Loucy (cell line): Measurements from ENCODE around the gene ROR1.

Source experiments
- CTCF ChIP-seq: fragments of 200-600 bp; sonication (generic); conservative IDR thresholded peaks from 2 replicates; pipeline ENCODE4 v1.5.1; 2014; ENCODE audit warnings: mild to moderate bottlenecking, antibody characterized with exemption, low read length
- EZH2phosphoT487 ChIP-seq: fragments of 200-600 bp; IDR thresholded peaks from 2 replicates; pipeline ENCODE4 v1.6.1; 2018; ENCODE audit warnings: antibody characterized with exemption, mild to moderate bottlenecking, moderate library complexity, borderline replicate concordance

DNA sequence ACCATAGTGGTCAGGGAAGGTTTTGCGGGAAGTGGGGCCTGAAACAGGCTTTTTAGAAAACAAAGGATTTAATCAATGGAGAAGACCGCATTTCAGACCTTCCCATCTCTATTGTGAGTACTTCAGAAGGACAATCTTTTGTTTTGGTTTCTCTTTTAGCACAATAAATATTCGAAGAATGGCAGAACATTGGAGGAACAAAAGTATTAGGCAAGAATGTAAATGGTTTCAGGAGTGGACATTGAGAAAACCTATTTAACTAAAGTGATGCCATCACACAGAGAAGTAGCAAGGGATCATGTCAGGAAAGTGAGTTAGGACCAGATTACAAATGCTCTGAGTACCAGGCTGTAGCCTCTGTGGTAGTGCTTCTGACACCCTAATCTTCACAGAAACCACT lies 402.8 kb downstream of the ROR1 start:
- no peak for TF ChIP-seq CTCF
- no peak for TF ChIP-seq EZH2phosphoT487
